Measurements from ENCODE around the gene SRP72. TPM values are rescaled to one million over a fixed set of nuclear protein-coding genes. Genes with fewer than 3 reads are reported as not detected.

The SRP72 gene
- polyA plus RNA-seq, 2 of the 4 experiments (the other 2 are of a cell fraction): 70.1 to 135 TPM

DNA sequence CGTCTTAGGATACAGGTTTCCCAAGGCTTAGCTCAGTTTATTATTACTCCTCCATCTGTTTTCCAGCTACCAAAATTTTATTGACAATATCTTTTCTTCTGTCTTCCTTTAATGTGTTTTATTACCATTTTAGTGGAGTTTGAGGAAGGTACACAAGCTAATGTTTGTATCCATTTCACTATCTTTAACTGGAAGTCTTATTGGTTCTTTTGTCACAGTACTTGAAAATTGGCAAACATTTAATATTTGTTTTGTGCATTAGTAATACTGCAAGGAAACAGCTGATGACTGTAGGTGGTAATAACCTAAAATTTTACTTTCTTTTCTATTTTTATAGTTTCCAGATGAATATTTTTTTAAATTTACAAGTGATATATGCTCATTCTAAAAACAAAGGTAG lies 28.8 kb downstream of the SRP72 start:
- no peaks in the 10 kb centered on the region for H3K9me3 ChIP-seq
- 81% methylated on average over 1 of the region's 1 CpG for WGBS (ENCODE audit: missing lambda C conversion rate)
- POLR2A ChIA-PET: no interaction called here
- no peak overlapping the region for H3K27ac ChIP-seq
- H3K4me1 ChIP-seq: peaks cover 5% of the 10 kb centered on the region; the same call in 1 of the 3 replicates
- TF ChIP-seq, protein P1, sequence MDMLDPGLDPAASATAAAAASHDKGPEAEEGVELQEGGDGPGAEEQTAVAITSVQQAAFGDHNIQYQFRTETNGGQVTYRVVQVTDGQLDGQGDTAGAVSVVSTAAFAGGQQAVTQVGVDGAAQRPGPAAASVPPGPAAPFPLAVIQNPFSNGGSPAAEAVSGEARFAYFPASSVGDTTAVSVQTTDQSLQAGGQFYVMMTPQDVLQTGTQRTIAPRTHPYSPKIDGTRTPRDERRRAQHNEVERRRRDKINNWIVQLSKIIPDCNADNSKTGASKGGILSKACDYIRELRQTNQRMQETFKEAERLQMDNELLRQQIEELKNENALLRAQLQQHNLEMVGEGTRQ (IDR thresholded peaks at IDR 0.05): no peak
- TF ChIP-seq CHD2 (IDR thresholded peaks at IDR 0.05; ENCODE audit: low read length, partially characterized antibody): no peak
- no peak for TF ChIP-seq BHLHE40 (IDR thresholded peaks at IDR 0.05; ENCODE audit: low read depth, low read length)
- no peak for TF ChIP-seq ZNF302 (CRISPR knock-in tag; IDR thresholded peaks at IDR 0.05)
- no peak for TF ChIP-seq HOXB13 (CRISPR knock-in tag; IDR thresholded peaks at IDR 0.05; ENCODE audit: low read depth)
- TF ChIP-seq EHMT2 (IDR thresholded peaks at IDR 0.05; ENCODE audit: low read depth): no peak
- TF ChIP-seq POLR2A (IDR thresholded peaks at IDR 0.05; ENCODE audit: low read length): no peak
- TF ChIP-seq CHD4 (IDR thresholded peaks at IDR 0.05; ENCODE audit: borderline replicate concordance): no peak
- no peak for TF ChIP-seq NFE2L2 (conservative IDR thresholded peaks at IDR 0.05; ENCODE audit: low read length)
- no peak for TF ChIP-seq MYC (IDR thresholded peaks at IDR 0.05; ENCODE audit: borderline replicate concordance, low read length)
- TF ChIP-seq SREBF2 (IDR thresholded peaks at IDR 0.05): no peak
- TF ChIP-seq EHF (CRISPR knock-in tag; IDR thresholded peaks at IDR 0.05): no peak
- TF ChIP-seq, protein P2, sequence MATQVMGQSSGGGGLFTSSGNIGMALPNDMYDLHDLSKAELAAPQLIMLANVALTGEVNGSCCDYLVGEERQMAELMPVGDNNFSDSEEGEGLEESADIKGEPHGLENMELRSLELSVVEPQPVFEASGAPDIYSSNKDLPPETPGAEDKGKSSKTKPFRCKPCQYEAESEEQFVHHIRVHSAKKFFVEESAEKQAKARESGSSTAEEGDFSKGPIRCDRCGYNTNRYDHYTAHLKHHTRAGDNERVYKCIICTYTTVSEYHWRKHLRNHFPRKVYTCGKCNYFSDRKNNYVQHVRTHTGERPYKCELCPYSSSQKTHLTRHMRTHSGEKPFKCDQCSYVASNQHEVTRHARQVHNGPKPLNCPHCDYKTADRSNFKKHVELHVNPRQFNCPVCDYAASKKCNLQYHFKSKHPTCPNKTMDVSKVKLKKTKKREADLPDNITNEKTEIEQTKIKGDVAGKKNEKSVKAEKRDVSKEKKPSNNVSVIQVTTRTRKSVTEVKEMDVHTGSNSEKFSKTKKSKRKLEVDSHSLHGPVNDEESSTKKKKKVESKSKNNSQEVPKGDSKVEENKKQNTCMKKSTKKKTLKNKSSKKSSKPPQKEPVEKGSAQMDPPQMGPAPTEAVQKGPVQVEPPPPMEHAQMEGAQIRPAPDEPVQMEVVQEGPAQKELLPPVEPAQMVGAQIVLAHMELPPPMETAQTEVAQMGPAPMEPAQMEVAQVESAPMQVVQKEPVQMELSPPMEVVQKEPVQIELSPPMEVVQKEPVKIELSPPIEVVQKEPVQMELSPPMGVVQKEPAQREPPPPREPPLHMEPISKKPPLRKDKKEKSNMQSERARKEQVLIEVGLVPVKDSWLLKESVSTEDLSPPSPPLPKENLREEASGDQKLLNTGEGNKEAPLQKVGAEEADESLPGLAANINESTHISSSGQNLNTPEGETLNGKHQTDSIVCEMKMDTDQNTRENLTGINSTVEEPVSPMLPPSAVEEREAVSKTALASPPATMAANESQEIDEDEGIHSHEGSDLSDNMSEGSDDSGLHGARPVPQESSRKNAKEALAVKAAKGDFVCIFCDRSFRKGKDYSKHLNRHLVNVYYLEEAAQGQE (IDR thresholded peaks at IDR 0.05): no peak
- TF ChIP-seq ZFP36 (IDR thresholded peaks at IDR 0.05; ENCODE audit: borderline replicate concordance, partially characterized antibody): no peak
- no peak for TF ChIP-seq KDM5A (IDR thresholded peaks at IDR 0.05)
- no peak overlapping the region for H3K4me2 ChIP-seq
- FAIRE-seq (no peak), DNase-seq (ENCODE audit: low read depth in 1 of 2, low spot score in 1 of 2) (no peak), ATAC-seq (no peak)
- CTCF ChIA-PET: no interaction called here
- no peak overlapping the region for H3K4me3 ChIP-seq

DNA sequence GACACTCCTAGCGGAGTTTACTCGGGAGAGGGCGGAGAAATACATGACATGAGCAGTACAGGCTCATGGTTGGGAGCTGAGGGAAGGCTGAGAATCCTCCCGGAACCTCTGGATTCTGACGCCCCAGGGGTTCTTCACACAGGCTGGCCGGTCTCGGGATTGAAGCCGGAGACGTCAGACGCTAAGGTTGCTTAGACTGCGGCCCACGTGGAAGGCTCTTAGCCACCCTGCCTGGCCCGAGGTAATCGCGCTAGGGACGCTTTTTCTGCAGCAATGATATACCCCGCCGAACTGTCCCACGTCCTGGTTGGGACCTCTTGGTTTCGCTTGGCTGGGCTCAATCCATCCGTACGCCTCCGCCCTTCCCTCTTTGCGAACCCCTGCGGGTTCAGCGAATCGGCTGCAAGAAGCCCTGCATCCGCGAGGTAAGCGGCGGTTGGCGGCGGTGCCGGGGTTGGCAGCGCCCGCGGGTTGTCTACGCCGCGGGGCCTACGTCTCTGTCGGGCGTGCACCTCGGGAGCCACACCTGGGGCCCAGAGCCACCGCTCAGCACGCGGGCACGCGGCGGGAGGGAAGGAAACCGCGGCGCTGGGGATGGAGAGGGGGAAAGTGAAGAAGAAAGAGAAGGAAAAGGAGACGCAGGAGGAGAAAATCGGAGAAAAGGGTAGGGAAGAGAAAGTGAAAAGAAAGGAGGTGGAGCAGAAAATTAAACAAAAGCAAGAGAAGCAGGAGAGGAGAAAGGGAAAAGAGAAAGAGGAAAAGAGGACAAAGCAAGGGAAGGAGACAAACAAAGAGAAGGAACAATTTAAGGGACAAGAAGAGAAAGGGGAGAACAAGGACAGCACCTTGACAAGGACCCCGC lies 38.1 kb downstream of the SRP72 start, which contains the start of gene ARL9:
ARL9 (plus strand) TSS at position 523 of the 862 bp plus-strand sequence; CDS start at position 595, 72 bp downstream.
- Histone ChIP-seq H3K4me3 (no peak within 1 kb of the TSS), H3K27ac (no peak within 1 kb of the TSS), H3K4me1 (no peaks in the 10 kb centered on the region), H3K9me3 (no peaks in the 10 kb centered on the region), H3K4me2 (no peak within 1 kb of the TSS)
- DNase-seq (ENCODE audit: low read depth in 1 of 2, low spot score in 1 of 2) (peak in 1 of 2 experiments; percentile 2), FAIRE-seq (no peak), ATAC-seq (peak; percentile 13 to 80; a peak in 3 of 6 replicates)
- POLR2A ChIA-PET: no interaction called here
- CTCF ChIA-PET: no interaction called here
- 65% methylated on average over 36 of the region's 56 CpGs for WGBS (ENCODE audit: missing lambda C conversion rate)
- no peak for TF ChIP-seq RFX5 (IDR thresholded peaks at IDR 0.05)
- TF ChIP-seq ZFP36 (IDR thresholded peaks at IDR 0.05; ENCODE audit: borderline replicate concordance, partially characterized antibody): no peak
- no peak for TF ChIP-seq MAX (IDR thresholded peaks at IDR 0.05)
- TF ChIP-seq CBX8 (IDR thresholded peaks at IDR 0.05): no peak
- no peak for TF ChIP-seq FOSB (CRISPR knock-in tag; IDR thresholded peaks at IDR 0.05)
- TF ChIP-seq CHD2 (IDR thresholded peaks at IDR 0.05; ENCODE audit: low read length, partially characterized antibody): no peak
- TF ChIP-seq, protein P3, sequence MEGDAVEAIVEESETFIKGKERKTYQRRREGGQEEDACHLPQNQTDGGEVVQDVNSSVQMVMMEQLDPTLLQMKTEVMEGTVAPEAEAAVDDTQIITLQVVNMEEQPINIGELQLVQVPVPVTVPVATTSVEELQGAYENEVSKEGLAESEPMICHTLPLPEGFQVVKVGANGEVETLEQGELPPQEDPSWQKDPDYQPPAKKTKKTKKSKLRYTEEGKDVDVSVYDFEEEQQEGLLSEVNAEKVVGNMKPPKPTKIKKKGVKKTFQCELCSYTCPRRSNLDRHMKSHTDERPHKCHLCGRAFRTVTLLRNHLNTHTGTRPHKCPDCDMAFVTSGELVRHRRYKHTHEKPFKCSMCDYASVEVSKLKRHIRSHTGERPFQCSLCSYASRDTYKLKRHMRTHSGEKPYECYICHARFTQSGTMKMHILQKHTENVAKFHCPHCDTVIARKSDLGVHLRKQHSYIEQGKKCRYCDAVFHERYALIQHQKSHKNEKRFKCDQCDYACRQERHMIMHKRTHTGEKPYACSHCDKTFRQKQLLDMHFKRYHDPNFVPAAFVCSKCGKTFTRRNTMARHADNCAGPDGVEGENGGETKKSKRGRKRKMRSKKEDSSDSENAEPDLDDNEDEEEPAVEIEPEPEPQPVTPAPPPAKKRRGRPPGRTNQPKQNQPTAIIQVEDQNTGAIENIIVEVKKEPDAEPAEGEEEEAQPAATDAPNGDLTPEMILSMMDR (IDR thresholded peaks at IDR 0.05): no peak
- TF ChIP-seq SMC3 (IDR thresholded peaks at IDR 0.05): no peak
- TF ChIP-seq ATOH8 (CRISPR knock-in tag; IDR thresholded peaks at IDR 0.05; ENCODE audit: low read depth): no peak
- no peak for TF ChIP-seq HEYL (CRISPR knock-in tag; IDR thresholded peaks at IDR 0.05)
- no peak for TF ChIP-seq ZNF302 (CRISPR knock-in tag; IDR thresholded peaks at IDR 0.05)
- TF ChIP-seq MYC (IDR thresholded peaks at IDR 0.05; ENCODE audit: borderline replicate concordance, low read length): no peak
- TF ChIP-seq TFCP2L1 (CRISPR knock-in tag; IDR thresholded peaks at IDR 0.05): no peak
- no peak for TF ChIP-seq NPAS2 (CRISPR knock-in tag; IDR thresholded peaks at IDR 0.05; ENCODE audit: borderline replicate concordance)
- TF ChIP-seq RAD21 (conservative IDR thresholded peaks at IDR 0.05 in 1 of 2, IDR thresholded peaks at IDR 0.05 in 1 of 2): no peak
- TF ChIP-seq, protein P4, sequence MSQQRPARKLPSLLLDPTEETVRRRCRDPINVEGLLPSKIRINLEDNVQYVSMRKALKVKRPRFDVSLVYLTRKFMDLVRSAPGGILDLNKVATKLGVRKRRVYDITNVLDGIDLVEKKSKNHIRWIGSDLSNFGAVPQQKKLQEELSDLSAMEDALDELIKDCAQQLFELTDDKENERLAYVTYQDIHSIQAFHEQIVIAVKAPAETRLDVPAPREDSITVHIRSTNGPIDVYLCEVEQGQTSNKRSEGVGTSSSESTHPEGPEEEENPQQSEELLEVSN (IDR thresholded peaks at IDR 0.05; ENCODE audit: borderline replicate concordance, low read depth): no peak

Measured in A549 (cell line).